ENCODE results near the gene SLC25A29.

DNA sequence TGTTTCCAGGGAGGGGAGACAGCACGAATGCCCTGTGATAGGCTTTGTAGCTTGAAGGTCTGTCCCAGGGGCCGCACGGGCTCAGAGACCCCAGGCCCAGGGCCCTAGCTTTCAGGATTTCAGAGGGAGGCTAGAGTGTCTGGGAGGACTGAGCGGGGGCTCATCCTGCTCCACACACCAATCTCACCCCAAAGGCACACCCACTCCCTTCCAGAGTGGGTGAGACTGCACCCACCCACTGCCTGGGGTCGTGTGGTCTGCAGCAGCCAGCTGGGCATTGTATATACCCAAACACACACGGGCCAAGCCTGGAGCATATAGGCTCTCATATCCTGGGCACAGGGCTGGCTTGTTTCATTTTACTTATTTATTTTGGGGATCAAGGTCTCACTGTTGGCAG lies 11.1 kb upstream of the SLC25A29 start:
- TF ChIP-seq, protein P1, sequence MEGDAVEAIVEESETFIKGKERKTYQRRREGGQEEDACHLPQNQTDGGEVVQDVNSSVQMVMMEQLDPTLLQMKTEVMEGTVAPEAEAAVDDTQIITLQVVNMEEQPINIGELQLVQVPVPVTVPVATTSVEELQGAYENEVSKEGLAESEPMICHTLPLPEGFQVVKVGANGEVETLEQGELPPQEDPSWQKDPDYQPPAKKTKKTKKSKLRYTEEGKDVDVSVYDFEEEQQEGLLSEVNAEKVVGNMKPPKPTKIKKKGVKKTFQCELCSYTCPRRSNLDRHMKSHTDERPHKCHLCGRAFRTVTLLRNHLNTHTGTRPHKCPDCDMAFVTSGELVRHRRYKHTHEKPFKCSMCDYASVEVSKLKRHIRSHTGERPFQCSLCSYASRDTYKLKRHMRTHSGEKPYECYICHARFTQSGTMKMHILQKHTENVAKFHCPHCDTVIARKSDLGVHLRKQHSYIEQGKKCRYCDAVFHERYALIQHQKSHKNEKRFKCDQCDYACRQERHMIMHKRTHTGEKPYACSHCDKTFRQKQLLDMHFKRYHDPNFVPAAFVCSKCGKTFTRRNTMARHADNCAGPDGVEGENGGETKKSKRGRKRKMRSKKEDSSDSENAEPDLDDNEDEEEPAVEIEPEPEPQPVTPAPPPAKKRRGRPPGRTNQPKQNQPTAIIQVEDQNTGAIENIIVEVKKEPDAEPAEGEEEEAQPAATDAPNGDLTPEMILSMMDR (conservative IDR thresholded peaks at IDR 0.05; ENCODE audit: low read length): no peak
- TF ChIP-seq EZH2phosphoT487 (IDR thresholded peaks at IDR 0.05; ENCODE audit: borderline replicate concordance): no peak

Data from Loucy (cell line).